ENCODE data around the gene PRICKLE2. TPM values are rescaled to one million over a fixed set of nuclear protein-coding genes. Genes with fewer than 3 reads are reported as not detected.

The PRICKLE2 gene
- total and polyA plus RNA-seq, 2 donors (not counting 3 experiments of a cell fraction or from before 2014, with no cell fraction given): 3.0 to 7.1 TPM

- POLR2A ChIA-PET: no interaction called here
- intact Hi-C loops (cut with micrococcal nuclease): loop anchor here (1.0 to 10.0 kb wide), 2 partner anchors 135 to 238 kb away; no protein-coding TSS in a partner anchor
These were observed 58.6 kb downstream of the PRICKLE2 start for GRCh38 chr3:64166584-64167162.

More at GRCh38 chr3:64166584-64167162, 58.6 kb downstream of the PRICKLE2 start:
- Histone ChIP-seq H3K9me3 (replicated peaks; ENCODE audit: control insufficient read depth, insufficient read depth, low read length) (no peaks in the 10 kb centered on the region), H3K9ac (replicated peaks; ENCODE audit: extremely low read depth, insufficient read depth, low read length) (no peak overlapping the region), H3K36me3 (ENCODE audit: control insufficient read depth in 2 of 2, extremely low read depth in 1 of 2, insufficient read depth in 2 of 2, low read length in 2 of 2) (no peaks in the 10 kb centered on the region), H3K4me3 (replicated peaks in 1 of 3; ENCODE audit: insufficient read depth in 1 of 3, low read depth in 1 of 3, low read length in 3 of 3) (no peak overlapping the region), H3K4me1 (ENCODE audit: control insufficient read depth, extremely low read depth, insufficient read depth, low read length) (no peaks in the 10 kb centered on the region), H2AFZ (ENCODE audit: low read depth, low read length) (no peak overlapping the region), H3K27me3 (ENCODE audit: control insufficient read depth in 2 of 2, insufficient read depth in 2 of 2, low read length in 2 of 2) (no peaks in the 10 kb centered on the region), H3K79me2 (ENCODE audit: control insufficient read depth, insufficient read depth, low read length) (no peaks in the 10 kb centered on the region), H3K4me2 (ENCODE audit: insufficient read depth, low read length) (no peak overlapping the region), H3K27ac (ENCODE audit: insufficient read depth, low read depth, low read length) (no peak overlapping the region), H4K20me1 (replicated peaks; ENCODE audit: control insufficient read depth, extremely low read depth, insufficient read depth, low read length) (no peaks in the 10 kb centered on the region), H3K9me1 (replicated peaks; ENCODE audit: control insufficient read depth, extremely low read depth, insufficient read depth, low read length) (no peaks in the 10 kb centered on the region)
- BruUV-seq (replicated peaks): no TSS peak
- dilution Hi-C loops (cut with MboI; ENCODE audit: extremely low pct_ligation_motif_present, low sequenced_read_pairs): no loop called here
- TF ChIP-seq CTCF (IDR thresholded peaks at IDR 0.05; ENCODE audit: extremely low read depth in 1 of 2, insufficient read depth in 1 of 2, low read depth in 1 of 2, low read length in 2 of 2): peak in 1 of 2 donors; percentile 3
- TF ChIP-seq GATA2 (IDR thresholded peaks at IDR 0.05; ENCODE audit: insufficient read depth, insufficient read length, low read depth, low read length): no peak
- DNase-seq (ENCODE audit: low read depth, low spot score) (no peak), FAIRE-seq (peak; percentile 62)
- CTCF ChIA-PET: interaction anchor here (0.7 to 3.5 kb wide), 4 partner anchors 8 to 297 kb away, joined by 3 to 10 read pairs (median 4); no protein-coding TSS in a partner anchor
